Measurements from ENCODE around the gene CLDN9. TPM values are rescaled to one million over a fixed set of nuclear protein-coding genes. Genes with fewer than 3 reads are reported as not detected.
"Not testable (repeated sequence)": the region's sequence is repeated elsewhere in the genome, so short reads cannot be mapped to it uniquely, and the experiment has no call there.

The CLDN9 gene
- total RNA-seq, 1 donor from 2014 or later, result 1.5 TPM

DNA sequence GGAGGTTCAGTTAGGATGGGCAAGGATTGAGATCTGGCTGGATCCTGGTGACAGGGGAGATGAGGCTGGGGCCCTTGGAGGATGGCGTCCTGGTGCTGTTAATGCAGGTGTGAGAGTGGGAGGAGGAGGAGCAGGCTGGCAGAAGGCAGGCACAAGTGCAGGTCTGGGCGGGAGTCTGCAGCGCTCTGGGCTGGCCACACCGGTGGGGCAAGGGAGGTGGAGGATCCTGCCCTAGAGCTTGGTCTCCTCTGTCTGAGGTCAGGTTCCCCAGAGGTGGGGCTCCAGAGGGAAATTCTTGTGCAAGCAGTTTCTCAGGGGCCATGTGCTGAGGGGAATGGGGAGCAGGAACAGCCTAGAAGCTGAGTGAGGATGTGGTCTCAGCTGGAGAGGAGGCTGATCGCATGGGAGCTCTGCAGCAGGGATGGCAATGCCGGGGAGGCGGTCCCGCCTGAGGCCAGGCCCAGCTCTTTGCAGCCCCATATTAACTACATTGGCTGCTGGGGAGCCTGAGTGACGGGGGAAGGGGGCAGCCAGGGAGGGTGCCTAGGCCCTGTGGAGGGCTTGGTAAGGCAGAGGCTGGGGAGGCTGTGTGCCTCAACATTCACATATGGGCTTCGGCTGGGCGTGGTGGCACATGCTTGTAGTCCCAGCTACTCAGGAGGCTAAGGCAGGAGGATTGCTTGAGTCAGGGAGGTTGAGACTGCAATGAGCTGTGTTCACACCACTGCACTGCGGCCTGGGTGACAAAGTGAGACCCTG lies 40.0 kb downstream of the CLDN9 start:
- not testable (repeated sequence) for DNase-seq (ENCODE audit: low spot score); ATAC-seq

DNA sequence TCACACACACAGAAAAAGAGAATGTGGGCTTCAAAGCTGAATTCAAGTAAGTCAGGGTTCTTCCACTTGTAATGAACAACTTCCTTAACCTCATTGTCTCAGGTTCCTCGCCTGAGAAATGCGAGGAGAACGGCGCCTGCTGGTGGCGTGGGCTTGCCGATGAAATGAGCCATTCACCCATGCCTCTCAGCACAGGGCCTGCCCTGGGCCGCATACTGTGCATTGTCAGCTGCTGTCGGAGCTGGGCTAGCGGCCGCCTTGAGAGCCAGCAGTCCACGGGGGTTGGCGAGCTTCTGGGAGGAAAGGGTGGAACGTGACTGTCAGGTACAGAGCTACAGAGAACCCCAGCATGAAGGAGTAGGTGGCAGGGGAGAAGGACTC lies 40.6 kb downstream of the CLDN9 start:
- DNase-seq (ENCODE audit: low spot score); ATAC-seq: not testable (repeated sequence)

DNA sequence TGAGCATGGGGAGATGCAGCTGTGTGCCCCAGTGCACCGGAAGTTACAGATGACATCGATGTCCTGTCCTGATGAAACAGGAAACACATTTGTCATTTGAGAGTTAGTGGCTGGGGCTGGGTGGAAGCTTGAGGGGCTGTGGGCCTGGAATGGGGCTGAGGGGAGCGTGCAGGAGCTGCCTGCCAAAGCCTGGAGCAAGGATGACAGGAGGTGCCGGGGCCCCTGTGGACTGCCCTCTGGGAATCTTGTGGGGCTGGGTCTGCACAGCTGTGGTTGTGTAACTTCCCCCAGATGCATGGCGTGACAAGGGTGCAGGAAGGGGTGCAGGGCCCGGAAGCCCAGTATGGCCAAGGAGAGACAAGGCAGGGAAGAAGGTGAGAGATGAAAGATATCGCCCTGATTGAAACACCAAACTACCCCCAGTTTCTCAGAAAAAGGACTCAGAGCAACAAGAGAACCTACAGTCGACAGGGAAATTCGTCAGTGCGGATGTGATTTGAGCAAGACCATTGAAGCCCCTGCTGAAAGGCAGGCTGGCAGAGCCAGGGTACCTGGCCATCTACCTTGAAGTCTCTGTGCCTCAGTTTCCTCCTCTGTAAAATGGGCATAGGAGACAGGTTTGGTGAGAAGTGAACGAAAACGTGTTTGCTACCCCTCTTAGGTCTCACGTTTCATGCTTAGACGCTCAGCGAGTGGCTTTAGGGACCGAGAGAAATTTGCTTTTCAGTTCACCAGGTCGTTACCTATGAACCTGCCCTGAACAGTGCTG lies 42.4 kb downstream of the CLDN9 start:
- ATAC-seq (no peak), DNase-seq (ENCODE audit: low spot score) (no peak)

DNA sequence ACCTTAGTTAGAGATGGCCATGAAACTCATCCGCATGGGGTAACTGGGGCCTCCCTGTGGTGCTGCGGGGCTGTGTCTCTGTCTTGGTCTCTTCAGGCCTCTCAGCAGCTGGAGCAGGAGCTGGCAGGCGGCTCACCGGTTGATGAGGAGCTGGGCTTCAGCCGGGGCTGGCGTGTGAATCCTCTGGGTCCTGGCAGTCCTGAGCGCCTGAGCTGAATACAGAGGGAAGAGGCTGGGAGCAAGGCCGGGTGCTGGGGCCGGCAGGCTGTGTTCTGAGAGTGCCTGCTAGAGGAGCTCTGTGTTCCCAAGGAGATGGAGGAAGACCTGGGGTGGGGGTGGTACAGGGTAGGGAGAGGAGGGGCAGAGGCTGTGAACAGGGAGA lies 43.0 kb downstream of the CLDN9 start:
- not testable (repeated sequence) for DNase-seq (ENCODE audit: low spot score); ATAC-seq

DNA sequence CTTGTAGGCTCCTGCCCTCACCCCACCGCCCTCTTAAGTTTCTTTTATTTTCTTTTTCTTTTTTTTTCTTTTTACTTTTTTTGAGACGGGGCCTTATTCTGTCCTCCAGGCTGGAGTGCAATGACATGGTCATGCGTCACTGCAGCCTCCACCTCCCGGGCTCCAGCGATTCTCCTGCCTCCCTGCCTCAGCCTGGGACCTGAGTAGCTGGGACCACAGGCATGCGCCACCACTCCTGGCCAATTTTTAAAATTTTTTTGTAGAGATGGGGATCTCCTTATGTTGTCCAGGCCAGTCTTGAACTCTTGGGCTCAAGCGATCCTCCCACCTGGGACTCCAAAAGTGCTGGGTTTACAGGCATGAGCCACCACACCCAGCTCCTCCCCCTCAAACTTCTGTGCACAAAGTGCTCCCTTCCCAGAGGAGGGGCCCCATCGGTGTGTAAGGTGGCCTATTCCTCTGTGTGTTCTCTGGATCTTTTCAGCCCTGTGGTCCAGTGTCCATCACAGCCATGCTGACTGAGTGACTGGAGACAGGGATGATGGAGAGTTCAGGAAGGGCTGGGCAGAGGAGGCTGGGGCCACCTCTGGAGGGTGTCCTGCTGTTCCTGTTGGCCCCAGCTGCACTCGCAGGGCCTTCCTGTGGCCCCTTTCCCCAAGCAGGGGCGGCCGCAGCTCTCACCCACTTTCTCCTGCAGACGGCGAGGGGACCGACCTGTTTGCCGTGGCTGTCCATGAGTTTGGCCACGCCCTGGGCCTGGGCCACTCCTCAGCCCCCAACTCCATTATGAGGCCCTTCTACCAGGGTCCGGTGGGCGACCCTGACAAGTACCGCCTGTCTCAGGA lies 43.8 kb downstream of the CLDN9 start:
- no peak for DNase-seq (ENCODE audit: low spot score)
- no peak for ATAC-seq

DNA sequence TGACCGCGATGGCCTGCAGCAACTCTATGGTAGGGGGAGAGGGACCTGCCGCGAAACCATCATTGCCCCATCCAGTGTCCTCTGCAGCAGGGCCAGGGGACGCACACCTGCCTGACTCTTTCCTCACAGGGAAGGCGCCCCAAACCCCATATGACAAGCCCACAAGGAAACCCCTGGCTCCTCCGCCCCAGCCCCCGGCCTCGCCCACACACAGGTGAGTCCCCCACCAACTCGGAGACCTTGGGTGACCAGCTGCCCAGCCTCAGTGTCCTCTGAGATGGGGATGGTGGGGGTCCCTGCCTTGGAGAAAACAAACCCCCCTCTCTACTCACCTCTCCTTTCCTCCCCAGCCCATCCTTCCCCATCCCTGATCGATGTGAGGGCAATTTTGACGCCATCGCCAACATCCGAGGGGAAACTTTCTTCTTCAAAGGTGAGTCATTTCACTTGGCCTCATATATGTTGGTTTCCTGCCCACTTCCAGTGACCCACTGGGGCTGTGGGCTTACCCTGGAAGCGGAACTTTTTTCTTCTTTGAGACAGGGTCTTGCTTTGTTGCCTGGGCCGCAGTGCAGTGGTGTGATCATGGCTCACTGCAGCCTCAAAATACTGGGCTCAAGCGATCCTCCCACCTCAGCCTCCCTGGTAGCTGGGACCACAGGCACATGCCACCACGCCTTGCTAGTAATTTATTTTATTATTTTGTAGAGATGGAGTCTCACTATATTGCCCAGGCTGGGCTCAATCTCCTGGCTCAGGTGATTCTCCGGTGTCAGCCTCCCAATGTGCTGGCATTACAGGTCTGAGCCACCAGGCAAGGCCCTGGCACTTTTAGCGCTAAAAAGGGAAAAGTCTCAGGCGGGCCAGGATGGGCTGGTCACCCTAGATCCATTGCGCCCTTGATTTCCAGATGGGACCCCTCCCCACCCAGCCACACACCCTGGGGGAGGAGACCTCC lies 44.7 kb downstream of the CLDN9 start:
- no peak for DNase-seq (ENCODE audit: low spot score)
- ATAC-seq, result no peak

DNA sequence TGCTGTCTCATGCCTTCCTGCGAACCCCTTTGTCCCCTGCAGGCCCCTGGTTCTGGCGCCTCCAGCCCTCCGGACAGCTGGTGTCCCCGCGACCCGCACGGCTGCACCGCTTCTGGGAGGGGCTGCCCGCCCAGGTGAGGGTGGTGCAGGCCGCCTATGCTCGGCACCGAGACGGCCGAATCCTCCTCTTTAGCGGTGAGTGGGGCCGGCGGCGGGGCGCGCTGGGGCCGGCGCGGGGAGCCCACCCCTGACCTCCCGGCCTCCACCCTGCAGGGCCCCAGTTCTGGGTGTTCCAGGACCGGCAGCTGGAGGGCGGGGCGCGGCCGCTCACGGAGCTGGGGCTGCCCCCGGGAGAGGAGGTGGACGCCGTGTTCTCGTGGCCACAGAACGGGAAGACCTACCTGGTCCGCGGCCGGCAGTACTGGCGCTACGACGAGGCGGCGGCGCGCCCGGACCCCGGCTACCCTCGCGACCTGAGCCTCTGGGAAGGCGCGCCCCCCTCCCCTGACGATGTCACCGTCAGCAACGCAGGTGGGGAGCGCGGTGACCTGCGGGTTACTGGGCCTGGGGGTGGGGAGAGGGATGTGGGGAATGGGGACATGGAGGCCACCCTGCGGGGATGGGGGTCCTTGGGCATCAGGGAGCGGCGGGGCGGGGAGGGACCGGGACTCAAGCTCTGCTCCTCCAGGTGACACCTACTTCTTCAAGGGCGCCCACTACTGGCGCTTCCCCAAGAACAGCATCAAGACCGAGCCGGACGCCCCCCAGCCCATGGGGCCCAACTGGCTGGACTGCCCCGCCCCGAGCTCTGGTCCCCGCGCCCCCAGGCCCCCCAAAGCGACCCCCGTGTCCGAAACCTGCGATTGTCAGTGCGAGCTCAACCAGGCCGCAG lies 45.7 kb downstream of the CLDN9 start:
- DNase-seq (ENCODE audit: low spot score), result peak; percentile 66
- peak; percentile 45 for ATAC-seq

DNA sequence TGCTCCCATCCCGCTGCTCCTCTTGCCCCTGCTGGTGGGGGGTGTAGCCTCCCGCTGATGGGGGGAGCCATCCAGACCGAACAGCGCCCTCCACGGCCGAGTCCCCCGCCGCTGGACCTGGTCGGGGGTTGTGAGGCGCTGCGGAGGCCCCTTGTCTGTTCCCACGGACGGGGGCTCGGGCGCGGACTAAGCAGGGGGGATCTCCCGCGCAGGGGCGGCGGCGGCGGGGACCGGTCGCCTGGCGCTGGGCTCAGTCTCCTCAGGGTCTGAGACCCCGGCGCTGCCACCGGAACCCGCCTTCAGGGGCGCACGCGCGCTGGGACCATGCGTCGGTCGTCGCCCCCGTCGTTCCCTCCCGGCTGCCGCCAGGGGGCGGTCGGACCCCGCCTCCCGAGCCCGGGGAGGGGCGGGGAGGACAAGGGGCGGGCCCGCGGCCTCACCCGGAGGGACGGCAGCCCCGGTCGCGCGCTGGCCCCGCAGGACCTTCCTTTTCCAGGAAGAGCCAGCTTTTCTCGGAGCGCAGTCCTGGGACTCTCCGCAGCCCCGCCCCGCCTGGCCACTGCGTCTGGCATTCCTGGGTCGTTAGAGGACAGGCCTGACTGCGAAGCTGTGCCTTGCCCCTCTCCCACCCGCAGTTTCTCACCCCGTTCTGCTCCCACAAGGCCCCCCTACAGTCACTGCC lies 46.5 kb downstream of the CLDN9 start:
- DNase-seq (ENCODE audit: low spot score) (peak; percentile 91), ATAC-seq (peak; percentile 98)

DNA sequence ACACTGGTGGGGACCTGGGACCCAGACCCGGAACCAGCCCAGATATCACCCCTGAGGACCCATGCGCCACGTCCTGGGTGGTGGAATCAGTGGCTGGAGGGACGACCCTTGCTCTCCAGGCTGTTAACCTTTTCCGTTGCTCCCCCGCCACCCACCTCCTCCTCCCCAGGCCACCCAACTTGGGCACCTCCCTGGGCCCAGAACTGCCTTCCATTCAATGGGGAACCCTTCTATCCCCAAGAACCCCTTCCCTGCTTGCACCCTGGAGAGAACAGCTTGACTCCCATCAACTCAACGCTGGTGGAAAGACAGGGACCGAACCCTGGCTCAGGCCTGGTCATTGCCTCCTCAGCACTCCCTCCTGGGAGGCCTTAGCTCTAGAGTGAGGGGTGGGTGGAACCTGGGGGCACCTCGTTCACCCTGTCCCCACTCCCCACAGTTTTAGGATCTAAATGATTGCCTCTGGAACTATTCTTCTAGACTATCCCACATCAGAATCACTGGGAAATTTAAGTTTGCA lies 47.1 kb downstream of the CLDN9 start:
- ATAC-seq (no peak), DNase-seq (ENCODE audit: low spot score) (no peak)

DNA sequence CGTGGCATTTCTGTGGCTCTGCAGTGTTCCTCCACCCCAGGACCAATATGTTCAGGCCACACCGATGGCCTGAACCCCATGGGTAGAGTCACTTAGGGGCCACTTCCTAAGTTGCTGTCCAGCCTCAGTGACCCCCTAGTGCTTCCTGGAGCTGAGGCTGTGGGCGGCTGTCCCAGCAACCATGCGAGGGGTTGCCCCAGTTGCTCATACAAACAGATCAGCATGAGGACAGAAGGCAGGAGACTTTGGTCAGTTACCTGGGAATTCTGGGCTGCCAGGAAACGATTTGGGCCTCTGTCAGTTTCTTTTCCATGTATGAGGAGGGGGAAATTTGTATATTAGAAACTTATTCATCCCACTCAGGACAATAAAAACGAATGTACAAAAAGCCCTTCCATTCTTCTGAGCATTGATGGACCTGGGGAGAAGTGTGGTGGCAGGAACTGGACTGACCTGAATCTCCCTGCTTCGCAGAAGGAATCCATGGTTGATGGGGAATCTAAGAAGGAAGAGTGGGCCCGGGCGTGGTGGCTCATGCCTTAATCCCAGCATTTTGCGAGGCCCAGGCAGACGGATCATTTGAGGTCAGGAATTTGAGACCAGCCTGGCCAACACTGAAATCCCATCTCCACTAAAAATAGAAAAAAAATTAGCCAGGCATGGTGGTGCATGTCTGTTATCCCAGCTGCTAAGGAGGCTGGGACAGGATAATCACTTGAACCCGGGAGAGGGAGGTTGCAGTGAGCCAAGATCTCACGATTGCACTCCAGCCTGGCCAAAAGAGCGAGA lies 47.8 kb downstream of the CLDN9 start:
- DNase-seq (ENCODE audit: low spot score) (no peak), ATAC-seq (no peak)

DNA sequence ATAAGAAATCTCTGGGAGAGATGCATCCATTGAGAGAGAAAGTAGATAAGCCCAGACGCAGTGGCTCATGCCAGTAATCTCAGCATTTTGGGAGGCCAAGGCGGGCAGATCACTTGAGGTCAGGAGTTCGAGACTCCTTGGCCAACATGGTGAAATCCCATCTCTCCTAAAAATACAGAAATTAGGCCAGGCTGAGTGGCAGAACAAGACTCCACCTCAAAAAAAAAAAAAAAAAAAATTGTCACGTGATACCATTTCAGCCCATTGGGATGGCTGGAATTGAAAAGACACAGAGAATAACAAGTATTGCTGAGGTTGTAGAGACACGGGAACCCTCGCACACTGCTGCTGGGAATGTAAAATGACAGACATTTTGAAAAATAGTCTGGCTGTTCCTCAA lies 49.8 kb downstream of the CLDN9 start:
- ATAC-seq, result no peak

DNA sequence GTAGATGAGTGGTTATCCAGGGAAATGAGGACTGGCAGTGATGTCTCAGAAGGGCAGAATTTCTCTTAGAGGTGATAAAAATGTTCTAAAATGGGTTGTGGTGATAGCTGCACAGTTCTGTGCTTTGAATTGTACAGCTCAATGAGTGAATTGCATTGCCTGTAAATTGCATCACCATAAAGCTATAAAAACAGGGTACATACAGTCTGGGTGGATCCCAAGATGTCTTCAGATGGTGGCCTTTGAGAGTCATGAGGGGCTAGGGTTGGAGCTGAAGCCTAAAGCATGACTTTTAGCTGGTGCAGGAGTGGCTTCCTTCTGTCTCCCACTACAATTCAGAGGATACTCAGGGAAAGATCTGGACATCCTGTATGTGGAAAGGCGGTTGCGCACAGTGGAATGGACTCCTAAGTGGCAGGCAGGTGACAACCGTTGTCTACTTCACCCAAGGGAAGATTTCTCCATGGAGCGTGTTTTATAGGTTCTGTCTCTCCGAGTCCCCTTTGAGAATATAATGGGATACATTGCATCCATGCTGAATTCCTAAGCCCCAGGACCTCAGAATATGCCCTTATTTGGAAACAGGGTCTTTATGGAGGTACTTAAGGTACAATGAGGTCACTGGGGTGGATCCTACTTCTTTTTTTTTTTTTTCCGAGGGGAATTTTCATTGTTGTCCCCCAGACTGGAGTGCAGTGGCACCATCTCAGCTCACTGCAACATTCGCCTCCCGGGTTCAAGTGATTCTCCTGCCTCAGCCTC lies 51.1 kb downstream of the CLDN9 start:
- DNase-seq (ENCODE audit: low spot score), result no peak

More for the DNA sequence above, 49.8 kb downstream of the CLDN9 start:
- DNase-seq (ENCODE audit: low spot score), result no peak

More for the DNA sequence above, 51.1 kb downstream of the CLDN9 start:
- ATAC-seq, result no peak

Other genes with a start within 250 kb of the CLDN9 start
- 117 TPM for gene ELOB, start 235.6 kb upstream of the CLDN9 start, total RNA-seq
- not detected for gene PRSS33, start 225.4 kb upstream of the CLDN9 start, total RNA-seq
- not detected for gene PRSS41, start 214.5 kb upstream of the CLDN9 start, total RNA-seq
- gene PRSS21, start 195.7 kb upstream of the CLDN9 start, total RNA-seq, result not detected
- gene ZG16B, start 182.6 kb upstream of the CLDN9 start, total RNA-seq, result not detected
- gene PRSS22, start 154.8 kb upstream of the CLDN9 start, total RNA-seq, result 0.70 TPM
- gene FLYWCH2, start 129.7 kb upstream of the CLDN9 start, total RNA-seq, result 5.9 TPM
- 18.8 TPM for gene FLYWCH1, start 101.0 kb upstream of the CLDN9 start, total RNA-seq
- gene KREMEN2, start 48.6 kb upstream of the CLDN9 start, total RNA-seq, result not detected
- 1.5 TPM for gene PAQR4, start 43.6 kb upstream of the CLDN9 start, total RNA-seq
- gene PKMYT1, start 32.5 kb upstream of the CLDN9 start, total RNA-seq, result 0.98 TPM
- 0.96 TPM for gene CLDN6, start 5.3 kb downstream of the CLDN9 start, total RNA-seq
- 4.3 TPM for gene TNFRSF12A, start 7.4 kb downstream of the CLDN9 start, total RNA-seq
- gene HCFC1R1, start 11.0 kb downstream of the CLDN9 start, total RNA-seq, result 11.2 TPM
- 9.6 TPM for gene THOC6, start 11.1 kb downstream of the CLDN9 start, total RNA-seq
- gene BICDL2, start 24.0 kb downstream of the CLDN9 start, total RNA-seq, result 0.58 TPM
- 0.96 TPM for gene MMP25, start 33.6 kb downstream of the CLDN9 start, total RNA-seq
- gene IL32, start 52.7 kb downstream of the CLDN9 start, total RNA-seq, result 172 TPM
- 0.10 TPM for gene ZSCAN10, start 86.4 kb downstream of the CLDN9 start, total RNA-seq
- 7.0 TPM for gene ZNF205, start 99.7 kb downstream of the CLDN9 start, total RNA-seq
- gene ZNF213, start 122.1 kb downstream of the CLDN9 start, total RNA-seq, result 2.7 TPM
- not detected for gene OR1F1, start 175.3 kb downstream of the CLDN9 start, total RNA-seq
- 2.2 TPM for gene ZNF200, start 222.2 kb downstream of the CLDN9 start, total RNA-seq
- 0.88 TPM for gene MEFV, start 243.7 kb downstream of the CLDN9 start, total RNA-seq